Mammary epithelial cell (primary cell): ENCODE results near the gene RHOF.

Experiments
- EZH2 ChIP-seq: IDR thresholded peaks from 2 replicates; pipeline ENCODE4 v1.6.1; 2012; ENCODE audit warnings: low read length, inconsistent platforms, borderline replicate concordance
- TF ChIP-seq, protein P1 (sequence below), 2 donors: IDR thresholded peaks in 1 of 2; conservative IDR thresholded peaks in 1 of 2; 2 replicates each; pipeline ENCODE4 v1.5.1; 2011 to 2012; ENCODE audit warnings: inconsistent platforms in 2 of 2, low read length in 2 of 2, mild to moderate bottlenecking in 2 of 2, control low read depth in 1 of 2, low read depth in 1 of 2; ENCODE audit not compliant: insufficient read depth in 1 of 2; ENCODE audit errors: extremely low read depth in 1 of 2

DNA sequence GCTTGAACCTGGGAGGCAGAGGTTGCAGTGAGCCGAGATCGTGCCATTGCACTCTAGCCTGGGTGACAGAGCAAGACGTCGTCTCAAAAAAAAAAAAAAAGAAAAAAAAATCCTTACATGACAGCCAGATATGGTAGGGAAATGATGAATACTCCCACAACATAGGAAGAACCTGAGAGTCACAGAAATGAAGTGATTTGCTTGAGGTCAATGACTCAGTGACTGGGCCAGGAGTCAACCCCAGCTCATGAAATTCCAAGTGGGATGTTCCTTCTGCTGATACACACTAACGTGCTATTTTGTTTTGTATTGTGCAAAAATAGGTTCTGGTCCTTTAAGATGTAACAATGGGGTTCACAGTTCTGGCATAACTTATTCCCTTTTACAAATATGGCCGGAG lies 9.0 kb downstream of the RHOF start:
- TF ChIP-seq, protein P1, sequence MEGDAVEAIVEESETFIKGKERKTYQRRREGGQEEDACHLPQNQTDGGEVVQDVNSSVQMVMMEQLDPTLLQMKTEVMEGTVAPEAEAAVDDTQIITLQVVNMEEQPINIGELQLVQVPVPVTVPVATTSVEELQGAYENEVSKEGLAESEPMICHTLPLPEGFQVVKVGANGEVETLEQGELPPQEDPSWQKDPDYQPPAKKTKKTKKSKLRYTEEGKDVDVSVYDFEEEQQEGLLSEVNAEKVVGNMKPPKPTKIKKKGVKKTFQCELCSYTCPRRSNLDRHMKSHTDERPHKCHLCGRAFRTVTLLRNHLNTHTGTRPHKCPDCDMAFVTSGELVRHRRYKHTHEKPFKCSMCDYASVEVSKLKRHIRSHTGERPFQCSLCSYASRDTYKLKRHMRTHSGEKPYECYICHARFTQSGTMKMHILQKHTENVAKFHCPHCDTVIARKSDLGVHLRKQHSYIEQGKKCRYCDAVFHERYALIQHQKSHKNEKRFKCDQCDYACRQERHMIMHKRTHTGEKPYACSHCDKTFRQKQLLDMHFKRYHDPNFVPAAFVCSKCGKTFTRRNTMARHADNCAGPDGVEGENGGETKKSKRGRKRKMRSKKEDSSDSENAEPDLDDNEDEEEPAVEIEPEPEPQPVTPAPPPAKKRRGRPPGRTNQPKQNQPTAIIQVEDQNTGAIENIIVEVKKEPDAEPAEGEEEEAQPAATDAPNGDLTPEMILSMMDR (conservative IDR thresholded peaks at IDR 0.05 in 1 of 2, IDR thresholded peaks at IDR 0.05 in 1 of 2; ENCODE audit: extremely low read depth in 1 of 2, insufficient read depth in 1 of 2, low read depth in 1 of 2, low read length in 2 of 2) = no peak
- no peak for TF ChIP-seq EZH2
